Measurements from ENCODE around the gene ANKDD1B.

- TF ChIP-seq MAZ (IDR thresholded peaks at IDR 0.05; ENCODE audit: borderline replicate concordance, low read depth, low read length): no peak
- no peak for TF ChIP-seq JUN (IDR thresholded peaks at IDR 0.05)
- no peak for TF ChIP-seq CTCF (IDR thresholded peaks at IDR 0.05)
- TF ChIP-seq PHF8 (IDR thresholded peaks at IDR 0.05; ENCODE audit: borderline replicate concordance, low read depth): no peak
- no peak for TF ChIP-seq CBX2 (IDR thresholded peaks at IDR 0.05; ENCODE audit: borderline replicate concordance, low read depth)
- TF ChIP-seq MAX (IDR thresholded peaks at IDR 0.05): no peak
Observed at GRCh38 chr5:75668445-75668844, 57.2 kb downstream of the ANKDD1B start.
